ENCODE data around the gene FFAR1. TPM values are rescaled to one million over a fixed set of nuclear protein-coding genes. Genes with fewer than 3 reads are reported as not detected.

FFAR1 gene
- total and polyA plus RNA-seq, 2 donors (not counting 1 experiment from before 2014, with no cell fraction given): not detected

DNA sequence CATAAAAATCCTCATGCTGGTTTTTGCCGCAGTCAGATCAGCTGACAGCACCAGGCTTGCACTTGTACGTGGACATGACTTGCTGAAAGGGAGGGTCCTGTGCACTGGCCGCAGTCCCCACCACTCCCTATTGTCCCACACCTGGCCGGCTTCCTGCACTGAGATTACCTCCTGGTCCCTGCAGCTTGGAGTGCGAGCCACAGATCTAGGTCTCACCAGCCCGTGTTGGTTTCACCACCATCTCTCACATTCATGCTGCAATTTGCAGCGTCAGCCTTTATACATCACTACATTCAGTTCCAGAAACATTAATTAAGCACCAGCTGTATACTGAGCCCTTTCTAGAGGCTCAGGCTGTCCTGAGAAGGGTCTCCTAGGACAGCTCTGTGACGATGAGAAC lies 33.7 kb upstream of the FFAR1 start:
- no peaks in the 10 kb centered on the region for H4K20me1 ChIP-seq (ENCODE audit: control insufficient read depth, extremely low read depth, insufficient read depth, low read length)
- TF ChIP-seq, protein P1, sequence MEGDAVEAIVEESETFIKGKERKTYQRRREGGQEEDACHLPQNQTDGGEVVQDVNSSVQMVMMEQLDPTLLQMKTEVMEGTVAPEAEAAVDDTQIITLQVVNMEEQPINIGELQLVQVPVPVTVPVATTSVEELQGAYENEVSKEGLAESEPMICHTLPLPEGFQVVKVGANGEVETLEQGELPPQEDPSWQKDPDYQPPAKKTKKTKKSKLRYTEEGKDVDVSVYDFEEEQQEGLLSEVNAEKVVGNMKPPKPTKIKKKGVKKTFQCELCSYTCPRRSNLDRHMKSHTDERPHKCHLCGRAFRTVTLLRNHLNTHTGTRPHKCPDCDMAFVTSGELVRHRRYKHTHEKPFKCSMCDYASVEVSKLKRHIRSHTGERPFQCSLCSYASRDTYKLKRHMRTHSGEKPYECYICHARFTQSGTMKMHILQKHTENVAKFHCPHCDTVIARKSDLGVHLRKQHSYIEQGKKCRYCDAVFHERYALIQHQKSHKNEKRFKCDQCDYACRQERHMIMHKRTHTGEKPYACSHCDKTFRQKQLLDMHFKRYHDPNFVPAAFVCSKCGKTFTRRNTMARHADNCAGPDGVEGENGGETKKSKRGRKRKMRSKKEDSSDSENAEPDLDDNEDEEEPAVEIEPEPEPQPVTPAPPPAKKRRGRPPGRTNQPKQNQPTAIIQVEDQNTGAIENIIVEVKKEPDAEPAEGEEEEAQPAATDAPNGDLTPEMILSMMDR (conservative IDR thresholded peaks at IDR 0.05 in 1 of 2, IDR thresholded peaks at IDR 0.05 in 1 of 2; ENCODE audit: low read depth in 1 of 2, low read length in 2 of 2): no peak
- TF ChIP-seq EZH2 (IDR thresholded peaks at IDR 0.05; ENCODE audit: low read length, missing control alignments): no peak
- peaks cover 6% of the 10 kb centered on the region for H3K4me1 ChIP-seq (ENCODE audit: control insufficient read depth, extremely low read depth, insufficient read depth, low read length)
- no peak overlapping the region for H2AFZ ChIP-seq (ENCODE audit: low read length)
- H3K4me2 ChIP-seq (ENCODE audit: extremely low read depth, insufficient read depth, low read length): no peak overlapping the region
- DNase-seq (ENCODE audit: low read depth in 2 of 2): no peak
- H3K9me3 ChIP-seq (ENCODE audit: control insufficient read depth, insufficient read depth, low read depth, low read length): no peaks in the 10 kb centered on the region
- H3K4me3 ChIP-seq (replicated peaks in 1 of 4; ENCODE audit: control extremely low read depth in 1 of 4, insufficient read depth in 1 of 4, low read depth in 3 of 4, low read length in 4 of 4): no peak overlapping the region
- H3K27me3 ChIP-seq (ENCODE audit: control insufficient read depth, insufficient read depth, low read length): no peaks in the 10 kb centered on the region
- no peaks in the 10 kb centered on the region for H3K79me2 ChIP-seq (ENCODE audit: control insufficient read depth, insufficient read depth, low read length)
- no peaks in the 10 kb centered on the region for H3K36me3 ChIP-seq (ENCODE audit: control insufficient read depth, insufficient read depth, low read length)
- no peak overlapping the region for H3K9ac ChIP-seq (ENCODE audit: insufficient read depth, low read length)
- H3K27ac ChIP-seq (ENCODE audit: insufficient read depth, low read length): no peak overlapping the region

- H3K9me3 ChIP-seq (ENCODE audit: control insufficient read depth, insufficient read depth, low read depth, low read length): no peaks in the 10 kb centered on the region
- H3K9ac ChIP-seq (ENCODE audit: insufficient read depth, low read length): no peak overlapping the region
- TF ChIP-seq, protein P1 (conservative IDR thresholded peaks at IDR 0.05 in 1 of 2, IDR thresholded peaks at IDR 0.05 in 1 of 2; ENCODE audit: low read depth in 1 of 2, low read length in 2 of 2): no peak
- no peak for TF ChIP-seq EZH2 (IDR thresholded peaks at IDR 0.05; ENCODE audit: low read length, missing control alignments)
- H3K27me3 ChIP-seq (ENCODE audit: control insufficient read depth, insufficient read depth, low read length): no peaks in the 10 kb centered on the region
- DNase-seq (ENCODE audit: low read depth in 2 of 2): no peak
- H3K36me3 ChIP-seq (ENCODE audit: control insufficient read depth, insufficient read depth, low read length): no peaks in the 10 kb centered on the region
- H3K4me2 ChIP-seq (ENCODE audit: extremely low read depth, insufficient read depth, low read length): no peak overlapping the region
- no peak overlapping the region for H3K27ac ChIP-seq (ENCODE audit: insufficient read depth, low read length)
- no peak overlapping the region for H2AFZ ChIP-seq (ENCODE audit: low read length)
- H3K4me3 ChIP-seq (replicated peaks in 1 of 4; ENCODE audit: control extremely low read depth in 1 of 4, insufficient read depth in 1 of 4, low read depth in 3 of 4, low read length in 4 of 4): no peak overlapping the region
- H3K4me1 ChIP-seq (ENCODE audit: control insufficient read depth, extremely low read depth, insufficient read depth, low read length): peaks cover 12% of the 10 kb centered on the region
- H4K20me1 ChIP-seq (ENCODE audit: control insufficient read depth, extremely low read depth, insufficient read depth, low read length): no peaks in the 10 kb centered on the region
- no peaks in the 10 kb centered on the region for H3K79me2 ChIP-seq (ENCODE audit: control insufficient read depth, insufficient read depth, low read length)
These were observed 32.7 kb upstream of the FFAR1 start for GRCh38 chr19:35314858-35315470.

DNA sequence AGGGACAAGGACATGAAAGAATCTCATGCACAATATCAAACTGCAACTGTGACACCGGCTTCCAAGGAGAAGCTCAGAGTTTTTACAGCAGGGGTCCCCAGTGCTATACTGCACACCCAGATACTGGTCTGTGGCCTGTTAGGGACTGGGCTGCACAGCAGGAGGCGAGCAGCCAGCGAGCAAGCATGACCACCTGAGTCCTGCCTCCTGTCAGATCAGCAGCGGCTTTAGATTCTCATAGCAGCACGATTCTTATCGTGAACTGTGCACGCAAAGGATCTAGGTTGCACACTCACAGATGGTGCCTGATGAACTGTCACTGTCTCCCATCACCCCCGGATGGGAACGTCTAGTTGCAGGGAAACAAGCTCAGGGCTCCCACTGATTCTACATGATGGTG lies 31.8 kb upstream of the FFAR1 start:
- Histone ChIP-seq H4K20me1 (ENCODE audit: control insufficient read depth, extremely low read depth, insufficient read depth, low read length) (no peaks in the 10 kb centered on the region), H3K36me3 (ENCODE audit: control insufficient read depth, insufficient read depth, low read length) (no peaks in the 10 kb centered on the region), H3K27me3 (ENCODE audit: control insufficient read depth, insufficient read depth, low read length) (no peaks in the 10 kb centered on the region), H3K4me1 (ENCODE audit: control insufficient read depth, extremely low read depth, insufficient read depth, low read length) (peaks cover 12% of the 10 kb centered on the region), H3K27ac (ENCODE audit: insufficient read depth, low read length) (no peak overlapping the region), H3K4me2 (ENCODE audit: extremely low read depth, insufficient read depth, low read length) (no peak overlapping the region), H3K9ac (ENCODE audit: insufficient read depth, low read length) (no peak overlapping the region), H3K9me3 (ENCODE audit: control insufficient read depth, insufficient read depth, low read depth, low read length) (no peaks in the 10 kb centered on the region), H3K79me2 (ENCODE audit: control insufficient read depth, insufficient read depth, low read length) (no peaks in the 10 kb centered on the region), H3K4me3 (replicated peaks in 1 of 4; ENCODE audit: control extremely low read depth in 1 of 4, insufficient read depth in 1 of 4, low read depth in 3 of 4, low read length in 4 of 4) (no peak overlapping the region), H2AFZ (ENCODE audit: low read length) (no peak overlapping the region)
- DNase-seq (ENCODE audit: low read depth in 2 of 2): no peak
- TF ChIP-seq, protein P1 (conservative IDR thresholded peaks at IDR 0.05 in 1 of 2, IDR thresholded peaks at IDR 0.05 in 1 of 2; ENCODE audit: low read depth in 1 of 2, low read length in 2 of 2): no peak
- no peak for TF ChIP-seq EZH2 (IDR thresholded peaks at IDR 0.05; ENCODE audit: low read length, missing control alignments)

All from fibroblast of lung (primary cell).